Lower lobe of right lung (tissue), 2 donors: ENCODE results near the gene ARVCF. TPM values are rescaled to one million over a fixed set of nuclear protein-coding genes. Genes with fewer than 3 reads are reported as not detected.

Experiments
- ATAC-seq, 2 donors: fragments of 200-7000 bp; cut with Tn5 transposase; one replicate each; pipeline ENCODE4 v1.9.1; 2020 to 2022; ENCODE audit warnings: mild to moderate bottlenecking in 2 of 2, moderate library complexity in 2 of 2
- DNase-seq: peaks from one replicate; pipeline ENCODE4 v3.0.0-alpha.2; 2020
- H3K27ac ChIP-seq: fragments of 200-600 bp; one replicate; pipeline ENCODE4 v1.8.0; 2022
- H3K27me3 ChIP-seq: fragments of 200-600 bp; one replicate; pipeline ENCODE4 v1.8.0; 2022; ENCODE audit warnings: low read depth
- H3K36me3 ChIP-seq: fragments of 200-600 bp; one replicate; pipeline ENCODE4 v1.8.0; 2022; ENCODE audit warnings: mild to moderate bottlenecking
- H3K4me1 ChIP-seq: fragments of 200-600 bp; one replicate; pipeline ENCODE4 v1.8.0; 2022
- H3K4me3 ChIP-seq: fragments of 200-600 bp; one replicate; pipeline ENCODE4 v1.8.0; 2022; ENCODE audit warnings: mild to moderate bottlenecking
- H3K9me3 ChIP-seq: fragments of 200-600 bp; one replicate; pipeline ENCODE4 v1.8.0; 2022
- CTCF ChIP-seq: fragments of 200-600 bp; IDR thresholded peaks from one replicate; pipeline ENCODE4 v1.8.0; 2022; ENCODE audit warnings: antibody characterized with exemption, mild to moderate bottlenecking
- intact Hi-C: fragments of 100-400 bp; cut with DNase I; formaldehyde crosslinking; loops from one replicate; pipeline ENCODE4 v1.11.0; 2022
- total RNA-seq: library from RNA; stranded (reverse); fragmentation: NEBNext Ultra II Directional; extraction: Animal tissue kit (Norgen Biotek cat#: 25700); gene quantifications from one replicate; pipeline ENCODE4 v1.2.1, GENCODE V29; 2021
- donor health status: DM: no; HTN: yes; CAD: no; lungs with severe emphysema.

ARVCF gene
- total RNA-seq, 1 donor from 2014 or later: 16.8 TPM

- no peak for ATAC-seq
These were observed 38.5 kb upstream of the ARVCF start for GRCh38 chr22:20055144-20055543.

GRCh38 chr22:20054485-20054884, 37.9 kb upstream of the ARVCF start:
- no peak for ATAC-seq
- no peaks in the 10 kb centered on the region for H3K4me1 ChIP-seq
- peaks cover 95% of the 10 kb centered on the region for H3K36me3 ChIP-seq
- no peak overlapping the region for H3K4me3 ChIP-seq
- H3K27ac ChIP-seq: no peak overlapping the region
- H3K27me3 ChIP-seq: no peaks in the 10 kb centered on the region
- TF ChIP-seq CTCF: no peak
- intact Hi-C loops: no loop called here
- H3K9me3 ChIP-seq: no peaks in the 10 kb centered on the region
- DNase-seq: no peak

More at GRCh38 chr22:20055144-20055543, 38.5 kb upstream of the ARVCF start:
- no peak for TF ChIP-seq CTCF
- DNase-seq: no peak
- no peaks in the 10 kb centered on the region for H3K27me3 ChIP-seq
- no peaks in the 10 kb centered on the region for H3K9me3 ChIP-seq
- H3K36me3 ChIP-seq: peaks cover 90% of the 10 kb centered on the region
- H3K27ac ChIP-seq: no peak overlapping the region
- intact Hi-C loops: no loop called here
- no peak overlapping the region for H3K4me3 ChIP-seq
- H3K4me1 ChIP-seq: no peaks in the 10 kb centered on the region

GRCh38 chr22:20054034-20054427, 37.4 kb upstream of the ARVCF start:
- no peak for DNase-seq
- Histone ChIP-seq H3K27ac (no peak overlapping the region), H3K4me3 (no peak overlapping the region), H3K36me3 (peaks cover 94% of the 10 kb centered on the region), H3K9me3 (no peaks in the 10 kb centered on the region), H3K4me1 (no peaks in the 10 kb centered on the region), H3K27me3 (no peaks in the 10 kb centered on the region)
- intact Hi-C loops: no loop called here
- no peak for TF ChIP-seq CTCF
- no peak for ATAC-seq

GRCh38 chr22:20053407-20054033, 36.9 kb upstream of the ARVCF start:
- ATAC-seq (peak in 1 of 2 donors; percentile 6), DNase-seq (no peak)
- H3K36me3 ChIP-seq: peaks cover 93% of the 10 kb centered on the region
- no peaks in the 10 kb centered on the region for H3K27me3 ChIP-seq
- no peak overlapping the region for H3K27ac ChIP-seq
- no peak for TF ChIP-seq CTCF
- no peaks in the 10 kb centered on the region for H3K4me1 ChIP-seq
- intact Hi-C loops: no loop called here
- no peak overlapping the region for H3K4me3 ChIP-seq
- H3K9me3 ChIP-seq: no peaks in the 10 kb centered on the region

- intact Hi-C loops: no loop called here
- Histone ChIP-seq H3K27ac (no peak overlapping the region), H3K4me1 (no peaks in the 10 kb centered on the region), H3K27me3 (no peaks in the 10 kb centered on the region), H3K4me3 (no peak overlapping the region), H3K9me3 (no peaks in the 10 kb centered on the region), H3K36me3 (peaks cover 90% of the 10 kb centered on the region)
- no peak for TF ChIP-seq CTCF
- peak; percentile 63 to 84 for ATAC-seq
- no peak for DNase-seq
These were observed 36.0 kb upstream of the ARVCF start for GRCh38 chr22:20052309-20053259.
